ENCODE data around the gene OR2B6.
"Not testable (repeated sequence)": the region's sequence is repeated elsewhere in the genome, so short reads cannot be mapped to it uniquely, and the experiment has no call there.

The OR2B6 gene

GRCh38 chr6:27956941-27957340 lies at the start of gene OR2B6:
Gene OR2B6, plus strand, starts transcription at chr6:27957241. Its CDS starts 0 bp downstream, at chr6:27957241.
- no peak for DNase-seq (ENCODE audit: low read depth)
- TF ChIP-seq POLR2A (IDR thresholded peaks at IDR 0.05; ENCODE audit: extremely low read depth, insufficient read length) (no peak), MYC (IDR thresholded peaks at IDR 0.05; ENCODE audit: low read depth, low read length) (no peak), MAX (IDR thresholded peaks at IDR 0.05; ENCODE audit: low read depth, low read length) (no peak)
- TF ChIP-seq, protein P1, sequence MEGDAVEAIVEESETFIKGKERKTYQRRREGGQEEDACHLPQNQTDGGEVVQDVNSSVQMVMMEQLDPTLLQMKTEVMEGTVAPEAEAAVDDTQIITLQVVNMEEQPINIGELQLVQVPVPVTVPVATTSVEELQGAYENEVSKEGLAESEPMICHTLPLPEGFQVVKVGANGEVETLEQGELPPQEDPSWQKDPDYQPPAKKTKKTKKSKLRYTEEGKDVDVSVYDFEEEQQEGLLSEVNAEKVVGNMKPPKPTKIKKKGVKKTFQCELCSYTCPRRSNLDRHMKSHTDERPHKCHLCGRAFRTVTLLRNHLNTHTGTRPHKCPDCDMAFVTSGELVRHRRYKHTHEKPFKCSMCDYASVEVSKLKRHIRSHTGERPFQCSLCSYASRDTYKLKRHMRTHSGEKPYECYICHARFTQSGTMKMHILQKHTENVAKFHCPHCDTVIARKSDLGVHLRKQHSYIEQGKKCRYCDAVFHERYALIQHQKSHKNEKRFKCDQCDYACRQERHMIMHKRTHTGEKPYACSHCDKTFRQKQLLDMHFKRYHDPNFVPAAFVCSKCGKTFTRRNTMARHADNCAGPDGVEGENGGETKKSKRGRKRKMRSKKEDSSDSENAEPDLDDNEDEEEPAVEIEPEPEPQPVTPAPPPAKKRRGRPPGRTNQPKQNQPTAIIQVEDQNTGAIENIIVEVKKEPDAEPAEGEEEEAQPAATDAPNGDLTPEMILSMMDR (IDR thresholded peaks at IDR 0.05; ENCODE audit: low read depth, low read length): no peak
- H3K4me3 ChIP-seq (ENCODE audit: low read depth, low read length): no peak within 1 kb of the TSS

GRCh38 chr6:27908017-27908416 lies 49.0 kb upstream of the OR2B6 start:
- TF ChIP-seq MYC (IDR thresholded peaks at IDR 0.05; ENCODE audit: low read depth, low read length): no peak
- no peak for TF ChIP-seq MAX (IDR thresholded peaks at IDR 0.05; ENCODE audit: low read depth, low read length)
- TF ChIP-seq, protein P1 (IDR thresholded peaks at IDR 0.05; ENCODE audit: low read depth, low read length): no peak
- TF ChIP-seq POLR2A (IDR thresholded peaks at IDR 0.05; ENCODE audit: extremely low read depth, insufficient read length): no peak
- no peak overlapping the region for H3K4me3 ChIP-seq (ENCODE audit: low read depth, low read length)
- DNase-seq (ENCODE audit: low read depth): no peak

DNA sequence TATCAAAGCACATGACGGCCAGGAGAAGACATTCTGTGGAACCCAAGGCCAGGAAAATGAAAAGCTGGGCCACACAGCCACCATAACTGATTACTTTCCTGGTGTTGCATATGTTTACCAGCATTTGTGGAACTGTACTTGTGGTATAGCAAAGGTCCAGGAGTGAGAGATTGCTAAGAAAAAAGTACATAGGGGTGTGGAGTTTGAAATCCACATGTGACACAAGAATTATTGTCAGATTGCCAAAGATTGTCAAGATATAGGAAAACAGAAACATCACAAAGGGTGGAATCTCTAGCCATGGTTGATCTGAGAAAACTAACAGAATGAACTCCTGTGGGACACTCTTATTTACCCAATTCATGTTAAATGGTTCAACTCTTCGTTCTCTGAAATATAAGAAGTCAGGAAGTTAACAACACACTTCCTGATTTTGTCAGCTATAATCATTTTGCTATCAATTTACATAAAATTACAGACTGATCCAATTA lies 45.0 kb upstream of the OR2B6 start, which contains the start of gene OR2B2:
Gene OR2B2, minus strand, starts transcription at position 441 of the 491 bp plus-strand sequence. Its CDS starts 77 bp downstream, at position 364.
- TF ChIP-seq MAX (IDR thresholded peaks at IDR 0.05; ENCODE audit: low read depth, low read length) (no peak), POLR2A (IDR thresholded peaks at IDR 0.05; ENCODE audit: extremely low read depth, insufficient read length) (no peak), MYC (IDR thresholded peaks at IDR 0.05; ENCODE audit: low read depth, low read length) (no peak)
- TF ChIP-seq, protein P1 (IDR thresholded peaks at IDR 0.05; ENCODE audit: low read depth, low read length): no peak
- DNase-seq (ENCODE audit: low read depth): no peak
- no peak within 1 kb of the TSS for H3K4me3 ChIP-seq (ENCODE audit: low read depth, low read length)

DNA sequence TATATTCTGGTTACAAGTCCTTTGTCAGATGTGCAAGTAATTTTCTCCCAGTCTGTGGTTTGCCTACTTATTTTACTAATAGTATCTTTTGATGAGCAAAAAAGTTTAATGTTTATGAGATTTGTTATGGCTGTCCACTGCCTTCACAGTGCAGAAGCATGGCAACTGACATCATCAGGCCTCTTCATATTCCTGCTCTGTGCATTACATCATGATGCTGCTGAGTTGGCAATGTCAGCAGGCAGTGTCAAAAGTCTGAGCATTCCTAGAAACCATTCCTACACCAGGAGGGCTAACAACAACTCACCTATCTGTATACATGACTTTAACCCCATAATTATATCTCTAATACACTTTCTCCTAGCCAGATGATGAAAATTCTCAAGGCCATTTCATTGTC lies 34.1 kb upstream of the OR2B6 start:
- DNase-seq (ENCODE audit: low read depth): no peak
- H3K4me3 ChIP-seq (ENCODE audit: low read depth, low read length): no peak overlapping the region
- TF ChIP-seq POLR2A (IDR thresholded peaks at IDR 0.05; ENCODE audit: extremely low read depth, insufficient read length): no peak
- TF ChIP-seq MAX (IDR thresholded peaks at IDR 0.05; ENCODE audit: low read depth, low read length): no peak
- TF ChIP-seq MYC (IDR thresholded peaks at IDR 0.05; ENCODE audit: low read depth, low read length): no peak
- TF ChIP-seq, protein P1 (IDR thresholded peaks at IDR 0.05; ENCODE audit: low read depth, low read length): no peak

- TF ChIP-seq MYC (IDR thresholded peaks at IDR 0.05; ENCODE audit: low read depth, low read length) (no peak), MAX (IDR thresholded peaks at IDR 0.05; ENCODE audit: low read depth, low read length) (no peak), POLR2A (IDR thresholded peaks at IDR 0.05; ENCODE audit: extremely low read depth, insufficient read length) (no peak)
- TF ChIP-seq, protein P1 (IDR thresholded peaks at IDR 0.05; ENCODE audit: low read depth, low read length): no peak
- DNase-seq (ENCODE audit: low read depth): no peak
Measured at GRCh38 chr6:27924179-27924578, 32.9 kb upstream of the OR2B6 start.

DNA sequence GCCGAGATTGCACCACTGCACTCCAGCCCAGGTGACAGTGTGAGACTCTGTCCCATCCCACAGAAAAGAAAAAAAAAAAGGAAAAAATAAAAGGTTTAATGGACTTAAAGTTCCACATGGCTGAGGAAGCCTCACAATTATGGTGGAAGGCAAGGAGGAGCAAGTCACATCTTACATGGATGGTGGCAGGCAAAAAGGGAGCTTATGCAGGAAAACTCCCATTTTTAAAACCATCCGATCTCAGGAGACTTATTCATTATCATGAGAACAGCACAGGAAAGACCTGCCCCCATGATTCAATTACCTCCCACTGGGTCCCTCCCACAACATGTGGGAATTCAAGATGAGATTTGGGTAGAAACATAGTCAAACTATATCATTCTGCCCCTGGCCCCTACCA lies 29.0 kb upstream of the OR2B6 start:
- not testable (repeated sequence) for DNase-seq (ENCODE audit: low read depth); H3K4me3 ChIP-seq (ENCODE audit: low read depth, low read length)

More at GRCh38 chr6:27924179-27924578, 32.9 kb upstream of the OR2B6 start:
- H3K4me3 ChIP-seq (ENCODE audit: low read depth, low read length): no peak overlapping the region

DNA sequence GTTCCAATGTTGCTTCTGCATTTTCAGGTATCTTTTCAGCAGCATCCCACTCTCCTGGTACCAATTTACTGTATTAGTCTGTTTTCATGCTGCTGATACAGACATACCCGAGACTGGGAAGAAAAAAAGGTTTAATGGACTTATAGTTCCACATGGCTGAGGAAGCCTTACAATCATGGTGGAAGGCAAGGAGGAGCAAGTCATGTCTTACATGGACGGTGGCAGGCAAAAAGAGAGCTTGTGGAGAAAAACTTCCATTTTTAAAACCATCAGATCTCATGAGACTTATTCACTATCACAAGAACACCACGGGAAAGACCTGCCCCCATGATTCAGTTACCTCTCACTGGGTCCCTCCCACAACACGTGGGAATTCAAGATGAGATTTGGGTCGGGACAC lies 27.1 kb upstream of the OR2B6 start:
- DNase-seq (ENCODE audit: low read depth): not testable (repeated sequence)

More for the DNA sequence above, 27.1 kb upstream of the OR2B6 start:
- H3K4me3 ChIP-seq (ENCODE audit: low read depth, low read length): not testable (repeated sequence)

All from NB4 (cell line).